Prostate gland (tissue), 2 donors: ENCODE results near the gene EIF5.

ENCODE experiments used
- CTCF ChIP-seq, 4 experiments: fragments of 200-600 bp in 2 of 4; fragments of 450-650 bp in 2 of 4; sonication (generic) in 2 of 4; IDR thresholded peaks; 1 replicate in 3 of 4; 2 replicates in 1 of 4; pipeline ENCODE4 v1.5.1; 2016 to 2019; ENCODE audit warnings: antibody characterized with exemption in 4 of 4, mild to moderate bottlenecking in 2 of 4, moderate library complexity in 2 of 4
- POLR2A ChIP-seq: fragments of 450-650 bp; IDR thresholded peaks from one replicate; pipeline ENCODE4 v1.6.1; 2016; ENCODE audit warnings: antibody characterized with exemption, mild to moderate bottlenecking
- POLR2AphosphoS5 ChIP-seq: sonication (generic); formaldehyde crosslinking; IDR thresholded peaks from one replicate; pipeline ENCODE4 v1.6.1; 2017; ENCODE audit warnings: antibody characterized with exemption

- no peak for TF ChIP-seq POLR2AphosphoS5
- no peak for TF ChIP-seq CTCF (IDR thresholded peaks at IDR 0.05)
- no peak for TF ChIP-seq POLR2A
Observed at GRCh38 chr14:103310576-103311095, 23.4 kb upstream of the EIF5 start.
